Coronary artery (tissue), 2 donors: ENCODE results near the gene TMEM14A.
"Not testable (repeated sequence)": the region's sequence is repeated elsewhere in the genome, so short reads cannot be mapped to it uniquely, and the experiment has no call there.

Source experiments
- DNase-seq: peaks from one replicate; pipeline ENCODE4 v3.0.0-alpha.2; 2017; ENCODE audit warnings: low spot score
- H3K27ac ChIP-seq, 2 donors: fragments of 200-600 bp; sonication (generic); one replicate each; pipeline ENCODE4 v1.5.1; 2016 to 2019
- H3K4me3 ChIP-seq: fragments of 200-600 bp; sonication (generic); 2 replicates; pipeline ENCODE4 v1.5.1; 2016; ENCODE audit warnings: mild to moderate bottlenecking, moderate library complexity
- CTCF ChIP-seq: fragments of 200-600 bp; sonication (generic); IDR thresholded peaks from one replicate; pipeline ENCODE4 v1.5.1; 2019; ENCODE audit warnings: antibody characterized with exemption

TMEM14A gene

GRCh38 chr6:52672412-52673025 is 1.6 kb downstream of the TMEM14A start:
- DNase-seq, result no peak
- peak overlapping the region; percentile 82 for H3K4me3 ChIP-seq
- no peak overlapping the region for H3K27ac ChIP-seq
- no peak for TF ChIP-seq CTCF

GRCh38 chr6:52674666-52675065 is 3.8 kb downstream of the TMEM14A start:
- H3K27ac ChIP-seq, result no peak overlapping the region
- H3K4me3 ChIP-seq, result no peak overlapping the region
- no peak for DNase-seq
- TF ChIP-seq CTCF, result no peak

GRCh38 chr6:52675372-52675771 is 4.5 kb downstream of the TMEM14A start:
- Histone ChIP-seq H3K27ac (no peak overlapping the region), H3K4me3 (no peak overlapping the region)
- DNase-seq, result no peak
- no peak for TF ChIP-seq CTCF

- not testable (repeated sequence) for H3K4me3 ChIP-seq, DNase-seq, H3K27ac ChIP-seq
Observed at GRCh38 chr6:52676631-52677030, 5.7 kb downstream of the TMEM14A start.

GRCh38 chr6:52681416-52681815 is 10.5 kb downstream of the TMEM14A start:
- no peak for TF ChIP-seq CTCF

GRCh38 chr6:52686878-52687699 is 16.2 kb downstream of the TMEM14A start:
- DNase-seq, result no peak
- Histone ChIP-seq H3K27ac (no peak overlapping the region), H3K4me3 (no peak overlapping the region)
- no peak for TF ChIP-seq CTCF

More at GRCh38 chr6:52681416-52681815, 10.5 kb downstream of the TMEM14A start:
- DNase-seq, result no peak
- Histone ChIP-seq H3K27ac (no peak overlapping the region), H3K4me3 (no peak overlapping the region)

GRCh38 chr6:52689857-52690256 is 18.9 kb downstream of the TMEM14A start:
- TF ChIP-seq CTCF, result no peak
- no peak for DNase-seq
- Histone ChIP-seq H3K4me3 (no peak overlapping the region), H3K27ac (no peak overlapping the region)
